Parathyroid adenoma (tissue), 2 donors: ENCODE results near the gene GPR176.

Experiments used
- H2AFZ ChIP-seq: fragments of 300-600 bp; sonication (generic); one replicate; pipeline ENCODE4 v1.7.0; 2017; ENCODE audit warnings: antibody characterized with exemption, mild to moderate bottlenecking
- H3K27ac ChIP-seq: fragments of 300-600 bp; sonication (generic); one replicate; pipeline ENCODE4 v1.7.0; 2017
- H3K27me3 ChIP-seq: fragments of 300-600 bp; sonication (generic); one replicate; pipeline ENCODE4 v1.7.0; 2017; ENCODE audit warnings: low read length; ENCODE audit not compliant: control insufficient read depth, insufficient read depth
- H3K36me3 ChIP-seq: fragments of 300-600 bp; sonication (generic); one replicate; pipeline ENCODE4 v1.7.0; 2017; ENCODE audit warnings: low read length; ENCODE audit not compliant: control insufficient read depth, insufficient read depth
- H3K4me1 ChIP-seq: fragments of 300-600 bp; sonication (generic); one replicate; pipeline ENCODE4 v1.7.0; 2017; ENCODE audit warnings: control low read depth
- H3K4me2 ChIP-seq: fragments of 300-600 bp; sonication (generic); one replicate; pipeline ENCODE4 v1.7.0; 2017; ENCODE audit warnings: low read length
- H3K4me3 ChIP-seq: fragments of 300-600 bp; sonication (generic); one replicate; pipeline ENCODE4 v1.7.0; 2017; ENCODE audit warnings: low read depth, low read length
- H3K79me2 ChIP-seq: fragments of 300-600 bp; sonication (generic); one replicate; pipeline ENCODE4 v1.7.0; 2017; ENCODE audit warnings: control low read depth
- H3K9ac ChIP-seq: fragments of 300-600 bp; sonication (generic); one replicate; pipeline ENCODE4 v1.7.0; 2017; ENCODE audit warnings: mild to moderate bottlenecking
- H3K9me3 ChIP-seq: fragments of 300-600 bp; sonication (generic); one replicate; pipeline ENCODE4 v1.7.0; 2017; ENCODE audit warnings: low read length; ENCODE audit not compliant: control insufficient read depth
- CTCF ChIP-seq: fragments of 300-600 bp; sonication (generic); IDR thresholded peaks from one replicate; pipeline ENCODE4 v1.7.0; 2017; ENCODE audit warnings: antibody characterized with exemption, mild to moderate bottlenecking
- donor health status: primary hyperparathyroidism.

Gene GPR176

GRCh38 chr15:39756806-39757522 is 163.1 kb downstream of the GPR176 start:
- Histone ChIP-seq H3K27me3 (no peaks in the 10 kb centered on the region), H3K4me1 (no peaks in the 10 kb centered on the region), H3K4me2 (no peak overlapping the region), H2AFZ (no peak overlapping the region), H3K36me3 (peaks cover 2% of the 10 kb centered on the region), H3K27ac (no peak overlapping the region), H3K79me2 (no peaks in the 10 kb centered on the region), H3K9me3 (no peaks in the 10 kb centered on the region), H3K9ac (no peak overlapping the region), H3K4me3 (no peak overlapping the region)
- peak; percentile 46 for TF ChIP-seq CTCF

- Histone ChIP-seq H3K4me2 (no peak overlapping the region), H3K27ac (no peak overlapping the region), H3K9ac (no peak overlapping the region), H3K9me3 (no peaks in the 10 kb centered on the region), H3K27me3 (no peaks in the 10 kb centered on the region), H2AFZ (no peak overlapping the region), H3K79me2 (no peaks in the 10 kb centered on the region), H3K4me1 (no peaks in the 10 kb centered on the region), H3K36me3 (peaks cover 2% of the 10 kb centered on the region), H3K4me3 (no peak overlapping the region)
- TF ChIP-seq CTCF, result no peak
These were observed 167.1 kb downstream of the GPR176 start for GRCh38 chr15:39752991-39753390.

- TF ChIP-seq CTCF, result no peak
- Histone ChIP-seq H3K4me1 (no peaks in the 10 kb centered on the region), H3K4me2 (no peak overlapping the region), H3K9me3 (no peaks in the 10 kb centered on the region), H3K36me3 (peaks cover 2% of the 10 kb centered on the region), H3K27me3 (no peaks in the 10 kb centered on the region), H3K4me3 (no peak overlapping the region), H3K79me2 (no peaks in the 10 kb centered on the region), H3K27ac (no peak overlapping the region), H2AFZ (no peak overlapping the region), H3K9ac (no peak overlapping the region)
These were observed 167.8 kb downstream of the GPR176 start for GRCh38 chr15:39752246-39752645.
